Measurements from ENCODE around the gene LMBRD1. TPM values are rescaled to one million over a fixed set of nuclear protein-coding genes. Genes with fewer than 3 reads are reported as not detected.

LMBRD1 gene
- total and polyA plus RNA-seq, 2 of the 4 experiments (the other 2 are of a cell fraction) = 3.9 to 8.7 TPM

- WGBS, 2 experiments (ENCODE audit: extremely low coverage in 2 of 2, insufficient read length in 1 of 2) = 60% methylated on average over 1 of the region's 3 CpGs; no CpG with 5 or more reads in 1 of the 2 experiments
Observed at GRCh38 chr6:69816569-69816968, 19.8 kb upstream of the LMBRD1 start.

More at GRCh38 chr6:69816569-69816968, 19.8 kb upstream of the LMBRD1 start:
- BruUV-seq (replicated peaks) = no TSS peak
- Histone ChIP-seq H2BK120ac (ENCODE audit: low read depth, low read length) (no peak overlapping the region), H3K4ac (ENCODE audit: low read depth, low read length) (no peak overlapping the region), H3K4me3 (ENCODE audit: insufficient read depth, low read depth, low read length) (no peak overlapping the region), H3K14ac (replicated peaks; ENCODE audit: low read depth, low read length) (no peak overlapping the region), H4K8ac (ENCODE audit: low read depth in 2 of 2, low read length in 2 of 2) (no peak overlapping the region), H2BK5ac (ENCODE audit: low read depth, low read length, poor library complexity, severe bottlenecking) (no peak overlapping the region), H3K56ac (ENCODE audit: extremely low read depth, insufficient read depth, low read length) (no peak overlapping the region), H2BK20ac (ENCODE audit: low read depth, low read length) (no peak overlapping the region), H3K18ac (ENCODE audit: low read depth, low read length) (no peak overlapping the region), H3K36me3 (ENCODE audit: control insufficient read depth, insufficient read depth, low read length) (no peaks in the 10 kb centered on the region), H4K5ac (ENCODE audit: low read depth, low read length) (no peak overlapping the region), H2AK5ac (ENCODE audit: low read depth, low read length) (no peak overlapping the region), H3K4me2 (ENCODE audit: low read depth, low read length) (no peak overlapping the region), H3K4me1 (ENCODE audit: control insufficient read depth, insufficient read depth, low read length) (no peaks in the 10 kb centered on the region; the same call in 1 of the 2 replicates), H3K9me3 (ENCODE audit: control insufficient read depth, insufficient read depth, low read length) (no peaks in the 10 kb centered on the region), H3K9ac (ENCODE audit: low read depth, low read length) (no peak overlapping the region), H2AFZ (replicated peaks; ENCODE audit: low read length, poor library complexity) (no peak overlapping the region), H4K20me1 (ENCODE audit: insufficient read depth, low read length) (no peaks in the 10 kb centered on the region), H3K27me3 (ENCODE audit: control insufficient read depth, insufficient read depth, low read length) (no peaks in the 10 kb centered on the region), H3K27ac (ENCODE audit: insufficient read depth, low read length) (no peak overlapping the region), H4K91ac (ENCODE audit: insufficient read depth, low read depth, low read length) (no peak overlapping the region), H3K23ac (ENCODE audit: low read depth, low read length) (no peak overlapping the region), H3K9me1 (ENCODE audit: insufficient read depth, low read length) (no peaks in the 10 kb centered on the region), H3K79me1 (ENCODE audit: low read depth in 1 of 2, low read length in 2 of 2) (no peaks in the 10 kb centered on the region), H2AK9ac (replicated peaks; ENCODE audit: low read depth, low read length, poor library complexity) (no peak overlapping the region), H2BK15ac (ENCODE audit: low read depth, low read length) (no peak overlapping the region)
- TF ChIP-seq CTCF (conservative IDR thresholded peaks at IDR 0.05; ENCODE audit: low read depth, low read length) = no peak
- dilution Hi-C loops (cut with HindIII; ENCODE audit: low sequenced_read_pairs, unreplicated experiment) = no loop called here
- intact Hi-C loops (cut with micrococcal nuclease) = no loop called here
- ChIA-PET CTCF (no interaction called here), POLR2A (ENCODE audit: unreplicated experiment) (interaction anchor here (0.5 kb wide), 1 partner anchor 1787 kb away, joined by 3 read pairs; no protein-coding TSS in a partner anchor)
- ATAC-seq (ENCODE audit: low read depth) (no peak), DNase-seq (no peak)
- in situ Hi-C loops (cut with MboI; ENCODE audit: low sequenced_read_pairs) = no loop called here
